SU-DHL-6 (cell line): Measurements from ENCODE around the gene ABHD17A.
A peak's percentile ranks its signal among the peaks of the same experiment; 100 is the strongest.

Experiments used
- H2AFZ ChIP-seq: fragments of 200-600 bp; sonication (generic); 2 replicates; pipeline ENCODE4 v1.6.1; 2014; ENCODE audit warnings: low read depth, mild to moderate bottlenecking, moderate library complexity, mixed read lengths, antibody characterized with exemption, low read length; ENCODE audit not compliant: severe bottlenecking
- H3F3A ChIP-seq: fragments of 200-600 bp; shearing (Covaris generic); 2 replicates; pipeline ENCODE4 v1.6.0; 2016; ENCODE audit warnings: antibody characterized with exemption, mild to moderate bottlenecking; ENCODE audit not compliant: insufficient read depth
- H3K27ac ChIP-seq: fragments of 200-600 bp; sonication (generic); 2 replicates; pipeline ENCODE4 v1.5.1; 2016; ENCODE audit warnings: low read depth, mild to moderate bottlenecking, low read length, moderate library complexity, mixed read lengths
- H3K27me3 ChIP-seq: fragments of 200-600 bp; sonication (generic), shearing (Covaris generic); 2 replicates; pipeline ENCODE4 v1.6.0; 2014; ENCODE audit warnings: mild to moderate bottlenecking, low read length
- H3K36me3 ChIP-seq: fragments of 200-600 bp; sonication (generic); 2 replicates; pipeline ENCODE4 v1.6.1; 2014; ENCODE audit warnings: mild to moderate bottlenecking, low read length, mixed read lengths
- H3K4me2 ChIP-seq: fragments of 300-600, 200-600 bp; shearing (Covaris generic), sonication (generic); 2 replicates; pipeline ENCODE4 v1.6.0; 2014; ENCODE audit warnings: low read length, low read depth, mild to moderate bottlenecking; ENCODE audit not compliant: poor library complexity, severe bottlenecking
- H3K4me3 ChIP-seq: fragments of 200-600 bp; sonication (generic); 2 replicates; pipeline ENCODE4 v1.5.1; 2014; ENCODE audit warnings: antibody characterized with exemption, low read length, mild to moderate bottlenecking, mixed read lengths; ENCODE audit not compliant: insufficient read depth, poor library complexity, severe bottlenecking
- H3K79me2 ChIP-seq: fragments of 200-600 bp; sonication (generic); 2 replicates; pipeline ENCODE4 v1.6.1; 2014; ENCODE audit warnings: mild to moderate bottlenecking, low read length, moderate library complexity; ENCODE audit not compliant: insufficient read depth
- H3K9ac ChIP-seq: fragments of 200-600 bp; sonication (generic); 2 replicates; pipeline ENCODE4 v1.7.0; 2014; ENCODE audit warnings: mild to moderate bottlenecking, low read length
- H3K9me2 ChIP-seq: fragments of 200-600 bp; sonication (generic); replicated peaks from 2 replicates; pipeline ENCODE4 v1.6.1; 2014; ENCODE audit warnings: low read length; ENCODE audit not compliant: insufficient read depth
- H3K9me3 ChIP-seq: fragments of 200-600 bp; sonication (generic); 2 replicates; pipeline ENCODE4 v1.6.1; 2014; ENCODE audit warnings: low read length, mixed read lengths; ENCODE audit not compliant: insufficient read depth
- H4K20me1 ChIP-seq: fragments of 200-600 bp; sonication (generic); 2 replicates; pipeline ENCODE4 v1.6.1; 2014; ENCODE audit warnings: low read depth, mild to moderate bottlenecking, antibody characterized with exemption, low read length, moderate library complexity, mixed read lengths
- EZH2phosphoT487 ChIP-seq: fragments of 200-600 bp; sonication (generic), shearing (Covaris generic); conservative IDR thresholded peaks from 2 replicates; pipeline ENCODE4 v1.6.1; 2018; ENCODE audit warnings: mild to moderate bottlenecking, antibody characterized with exemption, low read length, moderate library complexity, mixed read lengths
- TF ChIP-seq, protein P1 (sequence below): fragments of 200-600 bp; sonication (generic); IDR thresholded peaks from one replicate; pipeline ENCODE4 v1.5.1; 2017; ENCODE audit warnings: antibody characterized with exemption, mild to moderate bottlenecking, low read length, moderate library complexity; ENCODE audit not compliant: insufficient read depth, poor library complexity, severe bottlenecking

ABHD17A gene

DNA sequence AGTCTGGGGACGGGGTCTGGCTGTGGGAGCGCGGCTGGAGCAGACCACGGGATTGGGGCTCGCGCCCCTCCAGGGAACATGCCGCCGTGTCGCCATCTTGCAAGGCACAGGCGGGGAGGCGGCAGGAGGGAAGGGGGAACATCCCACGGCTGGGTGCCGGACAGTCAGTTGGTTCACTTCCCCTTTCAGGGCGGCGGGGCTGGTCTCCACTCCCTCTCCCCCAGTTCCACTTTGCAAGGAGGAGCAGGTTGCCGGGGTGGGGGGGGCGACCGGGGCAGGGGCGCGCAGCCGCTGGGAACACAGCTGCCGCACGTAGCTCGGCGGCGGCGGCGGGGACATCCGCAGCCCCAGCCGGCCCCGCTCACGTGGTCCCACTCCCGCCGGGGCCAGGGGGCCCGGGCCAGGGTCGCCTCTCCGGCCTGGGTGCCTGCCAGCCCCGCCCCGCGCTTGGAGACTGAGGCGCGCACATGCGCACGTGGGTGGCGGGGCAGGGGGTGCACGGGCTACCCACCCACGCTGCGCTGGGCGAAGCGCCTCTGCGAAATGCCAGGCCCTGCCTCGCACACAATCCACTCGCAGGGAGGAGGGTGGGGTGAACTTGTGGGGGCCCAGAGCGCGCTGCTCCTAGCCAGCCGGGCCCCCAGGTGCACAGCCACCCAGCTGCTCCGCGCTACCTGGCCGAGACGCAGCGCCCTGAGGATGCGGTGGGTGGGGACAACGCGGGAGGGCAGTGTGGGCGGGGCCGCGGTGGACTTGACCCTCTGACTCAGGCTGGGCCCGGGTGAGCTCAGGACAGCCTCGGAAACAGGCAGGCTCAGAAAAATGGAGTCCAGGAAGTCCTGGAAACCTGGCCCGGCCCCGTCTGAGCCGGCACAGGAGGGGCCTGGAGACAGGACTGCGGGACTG, 28.3 kb downstream of the ABHD17A start:
- no peaks in the 10 kb centered on the region for H3K9me2 ChIP-seq
- peaks cover 67% of the 10 kb centered on the region for H3K79me2 ChIP-seq
- no peak overlapping the region for H2AFZ ChIP-seq
- peak overlapping the region; percentile 55 for H3K4me2 ChIP-seq
- H3K9me3 ChIP-seq, result no peaks in the 10 kb centered on the region
- peak overlapping the region; percentile 39 for H3K4me3 ChIP-seq
- peak overlapping the region; percentile 61 for H3K27ac ChIP-seq
- no peaks in the 10 kb centered on the region for H3K36me3 ChIP-seq
- no peaks in the 10 kb centered on the region for H3K27me3 ChIP-seq
- H4K20me1 ChIP-seq, result peaks cover 10% of the 10 kb centered on the region; the same call in 1 of the 2 replicates
- TF ChIP-seq, protein P1, sequence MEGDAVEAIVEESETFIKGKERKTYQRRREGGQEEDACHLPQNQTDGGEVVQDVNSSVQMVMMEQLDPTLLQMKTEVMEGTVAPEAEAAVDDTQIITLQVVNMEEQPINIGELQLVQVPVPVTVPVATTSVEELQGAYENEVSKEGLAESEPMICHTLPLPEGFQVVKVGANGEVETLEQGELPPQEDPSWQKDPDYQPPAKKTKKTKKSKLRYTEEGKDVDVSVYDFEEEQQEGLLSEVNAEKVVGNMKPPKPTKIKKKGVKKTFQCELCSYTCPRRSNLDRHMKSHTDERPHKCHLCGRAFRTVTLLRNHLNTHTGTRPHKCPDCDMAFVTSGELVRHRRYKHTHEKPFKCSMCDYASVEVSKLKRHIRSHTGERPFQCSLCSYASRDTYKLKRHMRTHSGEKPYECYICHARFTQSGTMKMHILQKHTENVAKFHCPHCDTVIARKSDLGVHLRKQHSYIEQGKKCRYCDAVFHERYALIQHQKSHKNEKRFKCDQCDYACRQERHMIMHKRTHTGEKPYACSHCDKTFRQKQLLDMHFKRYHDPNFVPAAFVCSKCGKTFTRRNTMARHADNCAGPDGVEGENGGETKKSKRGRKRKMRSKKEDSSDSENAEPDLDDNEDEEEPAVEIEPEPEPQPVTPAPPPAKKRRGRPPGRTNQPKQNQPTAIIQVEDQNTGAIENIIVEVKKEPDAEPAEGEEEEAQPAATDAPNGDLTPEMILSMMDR, result no peak
- TF ChIP-seq EZH2phosphoT487, result no peak
- peaks cover 14% of the 10 kb centered on the region; the same call in 1 of the 2 replicates for H3F3A ChIP-seq
- H3K9ac ChIP-seq, result peak overlapping the region; percentile 49

DNA sequence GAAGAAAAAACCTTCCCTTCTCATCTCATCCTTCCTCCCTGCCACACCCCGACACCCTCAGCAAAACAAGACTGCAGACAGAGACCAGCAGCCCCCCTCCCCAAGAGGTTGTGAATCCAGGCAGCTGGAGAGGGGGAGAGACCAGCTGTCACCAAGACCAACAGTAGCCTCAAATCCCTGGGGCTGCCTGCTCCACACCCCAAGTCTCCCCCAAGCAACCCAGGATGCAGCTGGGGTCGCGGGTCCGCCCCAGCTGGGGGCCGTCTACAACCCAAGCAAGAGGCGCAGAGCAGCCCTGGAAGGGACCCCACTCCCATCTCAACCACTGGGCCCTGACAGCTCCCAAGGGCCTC, 29.0 kb downstream of the ABHD17A start:
- H2AFZ ChIP-seq, result no peak overlapping the region
- H3K27ac ChIP-seq, result peak overlapping the region; percentile 61
- no peaks in the 10 kb centered on the region for H3K9me3 ChIP-seq
- H3F3A ChIP-seq, result peaks cover 10% of the 10 kb centered on the region; the same call in 1 of the 2 replicates
- H3K27me3 ChIP-seq, result no peaks in the 10 kb centered on the region
- no peaks in the 10 kb centered on the region for H3K9me2 ChIP-seq
- H4K20me1 ChIP-seq, result peaks cover 4% of the 10 kb centered on the region; the same call in 1 of the 2 replicates
- H3K79me2 ChIP-seq, result peaks cover 61% of the 10 kb centered on the region
- H3K36me3 ChIP-seq, result no peaks in the 10 kb centered on the region
- TF ChIP-seq EZH2phosphoT487, result no peak
- TF ChIP-seq, protein P1, result no peak
- H3K9ac ChIP-seq, result peak overlapping the region; percentile 49
- H3K4me2 ChIP-seq, result peak overlapping the region; percentile 55
- H3K4me3 ChIP-seq, result peak overlapping the region; percentile 39

DNA sequence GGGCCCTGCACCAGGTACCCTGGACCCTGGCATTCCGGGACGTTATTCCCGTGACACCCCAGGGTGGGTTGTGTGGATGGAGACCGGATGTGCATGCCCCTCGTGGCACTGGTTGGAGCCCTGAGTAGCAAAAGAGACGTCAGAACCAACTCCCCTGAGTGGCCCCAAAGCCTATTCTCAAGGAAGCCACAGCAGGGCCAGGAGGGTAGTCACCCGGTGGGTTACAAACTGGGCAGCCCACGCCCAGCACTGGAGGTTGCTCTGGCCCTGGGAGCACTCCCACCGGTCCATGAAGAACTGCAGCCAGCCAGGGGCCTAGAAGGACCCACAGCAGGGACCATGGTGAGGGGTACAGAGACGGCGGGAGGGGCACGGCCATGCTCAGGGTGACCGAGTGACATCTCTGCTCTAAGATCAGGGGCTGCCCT, 29.5 kb downstream of the ABHD17A start:
- Histone ChIP-seq H3K36me3 (no peaks in the 10 kb centered on the region), H3K79me2 (peaks cover 56% of the 10 kb centered on the region), H3K9ac (peak overlapping the region; percentile 49), H3K9me2 (no peaks in the 10 kb centered on the region), H3F3A (peaks cover 10% of the 10 kb centered on the region; the same call in 1 of the 2 replicates), H4K20me1 (peaks cover 4% of the 10 kb centered on the region; the same call in 1 of the 2 replicates), H3K9me3 (no peaks in the 10 kb centered on the region), H3K4me3 (no peak overlapping the region), H3K27ac (peak overlapping the region; percentile 61), H3K4me2 (peak overlapping the region; percentile 55), H3K27me3 (no peaks in the 10 kb centered on the region), H2AFZ (no peak overlapping the region)
- no peak for TF ChIP-seq EZH2phosphoT487
- TF ChIP-seq, protein P1, result no peak
